GM18951 (cell line): ENCODE results near the gene COL19A1.
"Not testable (repeated sequence)": the region's sequence is repeated elsewhere in the genome, so short reads cannot be mapped to it uniquely, and the experiment has no call there.

Experiments
- POLR2A ChIP-seq: IDR thresholded peaks from 4 replicates; pipeline ENCODE4 v1.6.1; 2011; ENCODE audit warnings: mild to moderate bottlenecking; ENCODE audit not compliant: insufficient read length, insufficient read depth; ENCODE audit errors: extremely low read depth
- in situ Hi-C: fragments of 300-500 bp; cut with MboI; formaldehyde crosslinking; loops from one replicate; pipeline ENCODE4 v1.12.0; 2022; ENCODE audit warnings: low sequenced_read_pairs, mixed read lengths, inconsistent platforms; ENCODE audit not compliant: unreplicated experiment

The COL19A1 gene

DNA sequence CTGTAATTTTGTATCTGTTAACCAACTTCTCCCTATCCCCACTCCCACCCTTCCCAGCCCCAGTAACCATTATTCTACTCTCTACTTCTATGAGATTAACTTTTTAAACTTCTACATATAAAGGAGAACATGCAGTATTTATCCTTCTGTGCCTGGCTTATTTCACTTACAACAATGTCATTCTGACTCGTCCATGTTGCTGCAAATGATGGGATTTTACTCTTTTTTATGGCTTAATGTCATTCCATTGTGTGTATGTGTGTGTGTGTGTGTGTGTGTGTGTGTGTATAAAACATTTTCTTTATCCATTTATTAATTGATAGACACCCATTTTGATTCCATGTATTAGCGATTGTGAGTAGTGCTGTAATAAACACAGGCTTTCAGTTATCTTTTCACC is 76.1 kb downstream of the COL19A1 start:
- TF ChIP-seq POLR2A: no peak
- in situ Hi-C loops: no loop called here

DNA sequence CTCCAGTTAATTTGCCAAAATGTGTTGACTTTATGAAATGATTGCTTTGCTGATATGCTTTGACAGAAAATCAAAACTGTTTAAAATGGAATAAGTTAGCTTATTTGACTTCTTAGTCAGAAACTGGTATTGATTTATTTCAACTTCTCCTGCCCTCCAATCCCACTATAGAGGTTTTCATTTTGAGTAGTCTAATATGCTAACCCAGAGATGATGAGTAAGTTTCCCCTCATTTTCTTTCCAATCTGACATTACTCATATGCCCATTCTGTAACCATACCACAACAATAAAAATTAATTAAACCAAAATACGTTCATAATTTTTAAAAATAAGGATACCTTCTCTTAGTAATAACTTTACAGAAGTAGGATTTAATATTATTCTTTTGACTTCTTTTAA is 78.8 kb downstream of the COL19A1 start:
- in situ Hi-C loops: no loop called here
- no peak for TF ChIP-seq POLR2A

DNA sequence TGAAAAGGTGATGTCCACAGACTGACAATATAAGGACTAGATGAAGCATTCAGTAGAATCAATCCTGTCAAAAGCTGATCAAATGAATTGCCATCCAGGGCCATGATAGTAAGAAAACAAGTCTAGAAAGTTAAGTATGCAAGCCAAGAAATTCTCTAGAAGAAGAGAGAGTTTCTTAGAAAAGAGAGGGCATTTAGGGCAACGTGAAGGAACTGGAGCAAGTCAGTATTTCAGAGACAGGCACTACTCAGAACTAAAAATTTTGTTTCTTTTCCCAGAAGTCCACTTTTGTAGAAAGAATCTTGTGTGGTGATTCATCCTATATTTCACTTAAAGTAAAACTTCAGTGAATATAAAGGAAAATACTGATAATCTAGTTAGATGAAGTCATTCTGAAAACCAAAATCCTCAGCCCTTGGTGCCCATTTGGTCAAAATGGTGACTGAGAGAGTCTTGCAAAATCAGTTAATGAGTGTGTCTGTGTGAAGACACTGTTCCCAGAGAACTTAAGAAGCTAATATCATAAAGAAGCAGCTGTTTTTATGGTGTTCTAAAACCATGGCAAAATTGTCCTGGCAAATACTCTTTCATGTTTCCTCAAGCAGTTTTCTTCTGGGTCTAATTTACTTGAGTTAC is 82.2 kb downstream of the COL19A1 start:
- TF ChIP-seq POLR2A: no peak
- in situ Hi-C loops: no loop called here

DNA sequence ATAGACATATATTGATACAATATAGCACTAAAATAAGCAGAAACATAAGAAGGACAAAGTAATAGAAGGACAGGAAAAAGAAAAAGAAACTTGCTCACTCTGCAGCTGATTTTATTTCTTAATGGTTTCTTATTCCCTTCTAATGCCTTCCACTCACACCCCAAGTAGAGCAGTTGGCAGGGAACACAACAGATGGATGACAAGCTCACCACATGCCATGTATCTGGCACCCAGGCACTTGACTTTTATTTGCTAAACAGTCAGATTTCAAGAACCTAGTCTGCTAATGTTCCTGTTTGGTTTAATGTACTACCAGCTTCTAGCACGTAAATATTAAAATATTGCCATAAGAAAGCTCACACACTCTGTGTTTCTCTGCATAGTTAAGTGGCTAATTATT is 87.1 kb downstream of the COL19A1 start:
- no peak for TF ChIP-seq POLR2A
- in situ Hi-C loops: no loop called here

DNA sequence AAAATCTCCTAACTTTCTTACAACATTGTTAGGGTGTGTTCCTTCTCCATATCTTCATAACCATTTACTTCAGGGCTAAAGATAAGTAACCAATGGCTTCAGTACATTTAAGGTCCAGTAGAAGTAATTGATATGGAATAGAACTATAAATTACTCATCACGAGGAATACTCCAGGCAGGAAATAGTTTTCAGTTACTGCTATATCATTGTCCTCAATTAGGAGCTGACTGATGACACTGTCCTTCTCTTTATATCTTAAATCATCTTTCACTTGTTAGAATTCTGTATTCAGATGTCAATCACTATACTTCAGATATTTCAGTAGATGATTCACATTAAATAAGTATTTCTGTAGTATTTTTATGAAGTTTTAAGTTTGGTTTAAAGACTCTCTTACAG is 88.4 kb downstream of the COL19A1 start:
- in situ Hi-C loops: no loop called here
- TF ChIP-seq POLR2A: no peak

DNA sequence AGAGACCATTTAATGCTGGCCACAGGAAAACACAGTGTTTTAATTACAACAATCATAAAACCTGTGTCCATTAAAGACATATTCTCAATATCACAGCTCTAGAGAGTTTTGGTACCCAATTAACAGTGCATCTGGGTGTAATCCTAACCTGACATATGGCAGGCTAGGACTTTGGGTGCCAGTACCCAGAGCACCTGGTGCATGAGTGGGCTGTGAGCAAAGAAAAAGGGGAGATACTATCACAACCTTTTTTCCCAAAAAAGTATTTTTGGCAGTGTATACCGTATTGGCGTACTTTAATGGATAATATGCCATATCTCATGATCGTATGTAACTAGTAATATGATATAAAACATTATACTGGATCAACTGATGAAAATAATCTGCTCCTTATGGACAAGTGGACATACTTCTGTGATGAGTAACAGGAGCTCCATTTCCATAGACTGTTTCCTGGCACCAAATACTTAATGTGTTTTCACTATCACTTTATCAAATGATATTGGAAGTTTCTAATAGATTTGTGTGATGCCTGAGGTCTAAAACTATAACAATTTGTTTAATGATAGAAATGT is 91.7 kb downstream of the COL19A1 start:
- no peak for TF ChIP-seq POLR2A
- in situ Hi-C loops: no loop called here

DNA sequence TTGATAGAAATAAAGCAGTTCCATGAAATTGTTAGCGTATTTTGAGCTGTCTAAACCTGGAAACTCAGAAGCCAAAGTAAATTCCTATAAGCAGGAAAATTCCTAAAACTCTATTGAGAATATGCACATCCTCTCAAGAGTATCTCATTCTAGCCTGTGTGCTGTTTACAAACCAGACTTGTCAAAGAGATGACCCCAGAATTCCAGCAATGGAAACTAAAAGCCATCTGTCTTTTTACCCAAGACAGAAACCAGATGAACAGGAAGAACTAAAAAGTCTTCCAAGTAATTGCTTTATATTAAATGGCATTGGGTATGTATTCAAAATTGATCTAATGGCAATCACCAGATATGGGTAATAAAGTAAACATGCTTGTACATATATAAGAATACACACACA is 92.6 kb downstream of the COL19A1 start:
- no peak for TF ChIP-seq POLR2A
- in situ Hi-C loops: no loop called here

DNA sequence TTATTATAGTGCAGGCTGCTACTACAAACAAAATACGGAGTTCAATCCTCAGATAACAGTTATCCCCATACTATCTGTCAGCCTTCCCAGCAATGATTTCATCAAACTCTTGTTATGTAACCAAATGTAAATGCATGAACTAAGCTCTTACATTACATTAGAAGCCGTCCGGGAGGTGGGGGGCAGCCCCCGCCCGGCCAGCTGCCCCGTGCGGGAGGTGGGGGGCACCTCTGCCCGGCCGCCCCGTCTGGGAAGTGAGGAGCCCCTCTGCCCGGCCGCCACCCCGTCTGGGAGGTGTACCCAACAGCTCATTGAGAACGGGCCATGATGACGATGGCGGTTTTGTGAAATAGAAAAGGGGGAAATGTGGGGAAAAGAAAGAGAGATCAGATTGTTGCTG is 99.6 kb downstream of the COL19A1 start:
- in situ Hi-C loops: not testable (repeated sequence)

DNA sequence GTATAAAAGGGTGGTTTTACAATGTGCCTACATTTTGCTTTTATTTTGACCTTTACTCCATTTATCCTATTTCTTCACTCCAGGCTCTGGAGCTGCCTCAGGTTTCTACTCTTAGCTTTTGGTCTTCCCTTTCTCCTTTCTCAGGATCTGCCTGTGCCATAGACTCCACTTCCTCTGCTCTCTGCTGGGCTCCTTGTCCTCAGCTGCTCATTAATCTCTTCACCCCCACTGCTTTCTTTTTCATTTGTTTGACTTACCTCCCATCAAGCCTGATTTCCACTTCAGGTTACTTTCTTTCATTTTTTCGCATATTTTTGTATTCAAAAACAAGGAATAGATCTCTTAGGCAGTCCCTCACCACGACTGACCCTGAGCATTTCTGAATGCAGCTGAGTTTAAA is 106.8 kb downstream of the COL19A1 start:
- TF ChIP-seq POLR2A: no peak
- in situ Hi-C loops: no loop called here

DNA sequence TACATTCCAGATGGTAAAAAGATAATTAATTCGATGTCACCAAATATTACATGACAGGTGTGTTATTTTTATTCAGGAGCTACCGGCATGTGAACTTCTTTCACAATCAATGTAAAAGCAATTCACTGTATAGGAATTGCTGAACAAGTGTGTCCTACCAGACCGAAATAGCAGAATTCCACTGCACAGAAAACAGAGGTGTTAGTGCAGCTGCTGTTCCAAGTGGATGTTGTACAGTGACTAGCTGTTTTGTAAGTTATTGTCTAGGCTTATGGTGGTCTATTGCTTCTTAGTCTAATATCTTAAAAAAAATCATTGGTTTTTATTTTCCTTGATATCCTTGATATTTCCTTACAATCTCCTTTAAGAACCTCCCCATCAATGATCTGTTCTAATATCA is 107.4 kb downstream of the COL19A1 start:
- in situ Hi-C loops: no loop called here
- TF ChIP-seq POLR2A: no peak

DNA sequence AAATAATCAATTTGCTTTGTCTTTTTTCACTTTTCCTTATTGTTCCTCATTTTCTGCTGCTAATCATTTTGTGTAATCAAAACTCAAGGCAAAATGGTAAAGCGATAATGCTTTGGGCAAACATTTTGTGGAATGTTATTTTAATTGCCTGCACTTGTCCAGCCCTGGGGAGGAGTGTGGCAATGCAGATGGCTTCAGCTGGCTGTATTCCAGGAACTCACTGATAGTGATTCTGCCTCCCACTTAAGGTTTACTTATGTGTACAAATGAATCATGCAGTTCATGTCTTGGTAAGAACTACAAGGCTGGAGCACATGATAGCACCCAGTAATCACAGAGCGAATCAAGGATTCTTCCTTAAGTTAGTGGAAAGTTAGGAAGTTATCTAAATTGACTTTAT is 107.8 kb downstream of the COL19A1 start:
- in situ Hi-C loops: no loop called here

DNA sequence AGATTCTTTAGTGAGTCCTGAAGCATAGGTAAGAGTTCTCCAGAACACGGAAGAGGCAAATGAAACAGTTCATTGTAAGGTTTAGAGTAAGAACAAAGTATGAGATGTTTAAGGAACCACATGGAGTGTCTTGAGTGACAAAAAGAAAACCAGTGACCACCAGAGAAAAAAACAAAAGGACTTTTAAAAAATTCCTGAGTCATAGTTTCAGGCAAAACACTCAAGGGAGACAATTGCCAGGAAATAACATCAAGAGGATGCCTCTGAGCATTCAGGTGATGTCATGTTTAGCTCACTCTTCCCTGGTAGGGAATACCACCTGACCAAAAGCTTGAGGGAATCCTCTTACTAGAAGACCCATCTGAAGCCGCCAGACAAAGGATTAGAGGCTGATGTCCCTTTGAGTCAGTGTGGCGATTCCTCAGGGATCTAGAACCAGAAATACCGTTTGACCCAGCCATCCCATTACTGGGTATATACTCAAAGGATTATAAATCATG is 110.3 kb downstream of the COL19A1 start:
- TF ChIP-seq POLR2A: no peak
- in situ Hi-C loops: no loop called here

More for the DNA sequence above, 107.8 kb downstream of the COL19A1 start:
- TF ChIP-seq POLR2A: no peak

DNA sequence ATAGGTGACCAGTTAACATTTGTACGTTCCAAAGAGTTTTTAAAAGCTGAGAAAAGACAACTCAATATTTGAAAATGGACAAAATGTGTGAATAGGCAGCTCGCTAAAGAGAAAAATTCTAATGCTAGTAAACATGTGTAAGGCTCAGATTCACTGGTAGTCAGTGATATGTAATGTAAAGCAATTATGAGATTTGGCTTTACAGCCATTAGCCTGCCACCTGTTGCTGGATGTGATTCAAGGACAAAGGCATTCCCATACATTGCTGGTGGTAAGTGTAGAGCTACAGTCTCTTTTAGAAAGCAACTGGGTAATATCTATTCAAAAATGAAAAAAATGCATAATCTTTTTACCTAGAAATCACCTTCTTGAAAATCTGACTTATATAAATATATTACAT is 114.3 kb downstream of the COL19A1 start:
- no peak for TF ChIP-seq POLR2A
- in situ Hi-C loops: no loop called here

DNA sequence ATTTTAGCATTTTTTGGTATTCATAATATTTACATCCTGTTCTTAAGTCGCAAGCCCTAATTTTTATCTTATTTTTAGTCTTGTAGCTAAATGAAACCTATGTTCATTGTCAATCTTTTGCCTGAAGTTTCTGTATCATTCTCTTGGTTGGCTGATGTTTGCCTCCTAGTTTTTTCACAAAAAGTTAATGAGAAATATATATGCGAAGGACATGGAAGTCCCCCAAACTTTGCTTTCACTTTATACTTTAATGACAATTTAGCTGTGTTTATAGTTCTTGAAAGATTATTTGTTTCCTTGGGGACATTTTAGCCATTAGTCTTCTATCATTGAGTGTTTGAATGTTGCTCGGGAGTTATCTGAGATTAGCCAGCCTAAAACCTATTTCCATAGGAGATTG is 118.2 kb downstream of the COL19A1 start:
- in situ Hi-C loops: no loop called here
- no peak for TF ChIP-seq POLR2A
